SK-N-SH (cell line): Measurements from ENCODE around the gene MCCD1. TPM values are rescaled to one million over a fixed set of nuclear protein-coding genes. Genes with fewer than 3 reads are reported as not detected.

Experiments
- CTCF ChIA-PET: fragments of 300-600, 350-600 bp; formaldehyde crosslinking; extraction: SDS; loops from one replicate; lab custom pipeline; 2021; lab: Yijun Ruan, JAX
- POLR2A ChIA-PET: fragments of 350-600 bp; sonication (Branson Sonifier 250); formaldehyde crosslinking; extraction: SDS; loops from one replicate; lab custom pipeline; 2020; ENCODE audit warnings: antibody characterized with exemption, inconsistent platforms; lab: Yijun Ruan, JAX
- DNase-seq: peaks from one replicate; pipeline ENCODE4 v3.0.0; 2012
- H2AFZ ChIP-seq: fragments of 200-600 bp; sonication (generic); 2 replicates; pipeline ENCODE4 v1.8.1; 2016; ENCODE audit warnings: antibody characterized with exemption, mild to moderate bottlenecking, low read depth
- H3F3A ChIP-seq: fragments of 200-600 bp; sonication (generic); replicated peaks from 2 replicates; pipeline ENCODE3; 2016; ENCODE audit warnings: antibody characterized with exemption, mild to moderate bottlenecking; ENCODE audit not compliant: insufficient read depth
- H3K27ac ChIP-seq, 2 experiments: fragments of 200-500 bp in 1 of 2; fragments of 200-600 bp in 1 of 2; sonication (Bioruptor generic) in 1 of 2; sonication (generic), shearing (Covaris generic) in 1 of 2; 2 replicates each; pipeline versions ENCODE4 v1.5.1 to v1.6.1; 2014 to 2016; ENCODE audit warnings: low read depth in 2 of 2, inconsistent platforms in 1 of 2, low read length in 1 of 2, mild to moderate bottlenecking in 1 of 2, mixed read lengths in 1 of 2
- H3K27me3 ChIP-seq: fragments of 200-600 bp; sonication (generic), shearing (Covaris generic); 2 replicates; pipeline ENCODE4 v1.6.1; 2016; ENCODE audit warnings: mixed run types; ENCODE audit not compliant: insufficient read depth
- H3K36me3 ChIP-seq, 2 experiments: fragments of 200-500 bp in 1 of 2; fragments of 200-600 bp in 1 of 2; sonication (Bioruptor generic) in 1 of 2; sonication (generic) in 1 of 2; replicated peaks in 1 of 2; 2 replicates each; pipeline versions ENCODE3 to v1.5.1; 2014 to 2016; ENCODE audit warnings: low read length in 1 of 2, mild to moderate bottlenecking in 1 of 2; ENCODE audit not compliant: insufficient read depth in 2 of 2, control insufficient read depth in 1 of 2
- H3K4me1 ChIP-seq, 2 experiments: fragments of 200-500 bp in 1 of 2; fragments of 200-600 bp in 1 of 2; sonication (Bioruptor generic) in 1 of 2; sonication (generic), shearing (Covaris generic) in 1 of 2; 2 replicates each; pipeline versions ENCODE4 v1.5.1 to v1.6.1; 2014 to 2016; ENCODE audit warnings: low read depth in 1 of 2, low read length in 1 of 2, mixed run types in 1 of 2; ENCODE audit not compliant: insufficient read depth in 2 of 2, control insufficient read depth in 1 of 2
- H3K4me2 ChIP-seq: fragments of 200-600 bp; sonication (generic), shearing (Covaris generic); 2 replicates; pipeline ENCODE4 v1.6.1; 2017; ENCODE audit warnings: mixed run types
- H3K4me3 ChIP-seq, 2 experiments: fragments of 200-500 bp in 1 of 2; fragments of 200-600 bp in 1 of 2; sonication (Bioruptor generic) in 1 of 2; sonication (generic), shearing (Covaris generic) in 1 of 2; 2 replicates each; pipeline versions ENCODE4 v1.5.1 to v1.8.1; 2014 to 2016; ENCODE audit warnings: low read depth in 2 of 2, inconsistent platforms in 1 of 2, low read length in 1 of 2, mild to moderate bottlenecking in 1 of 2, mixed read lengths in 1 of 2, moderate library complexity in 1 of 2
- H3K79me2 ChIP-seq: fragments of 200-600 bp; sonication (generic); 2 replicates; pipeline ENCODE4 v1.8.1; 2017; ENCODE audit warnings: mild to moderate bottlenecking; ENCODE audit not compliant: insufficient read depth
- H3K9ac ChIP-seq: fragments of 200-600 bp; sonication (generic); 2 replicates; pipeline ENCODE4 v1.6.1; 2017; ENCODE audit warnings: mixed run types
- H3K9me2 ChIP-seq: fragments of 200-600 bp; sonication (generic); 2 replicates; pipeline ENCODE4 v1.6.1; 2017; ENCODE audit warnings: mixed run types
- H3K9me3 ChIP-seq: fragments of 200-600 bp; sonication (generic); 2 replicates; pipeline ENCODE4 v1.6.1; 2017; ENCODE audit warnings: mixed run types, mild to moderate bottlenecking, moderate library complexity
- H4K20me1 ChIP-seq: fragments of 200-600 bp; sonication (generic); 2 replicates; pipeline ENCODE4 v1.6.1; 2017; ENCODE audit warnings: mild to moderate bottlenecking, mixed run types; ENCODE audit not compliant: insufficient read depth
- CHD2 ChIP-seq: fragments of 150-350 bp; IDR thresholded peaks from 2 replicates; pipeline ENCODE4 v1.6.1; 2018; ENCODE audit warnings: low read length; ENCODE audit not compliant: partially characterized antibody
- CTCF ChIP-seq: fragments of 200-600 bp; sonication (generic); IDR thresholded peaks from 2 replicates; pipeline ENCODE4 v1.6.1; 2017; ENCODE audit warnings: antibody characterized with exemption, mild to moderate bottlenecking, moderate library complexity
- EP300 ChIP-seq, 2 experiments: IDR thresholded peaks; 2 replicates each; pipeline versions ENCODE4 v1.4.0 to v1.6.1; 2012; ENCODE audit warnings: borderline replicate concordance in 1 of 2, low read depth in 1 of 2, low read length in 1 of 2
- EZH2phosphoT487 ChIP-seq: fragments of 200-600 bp; sonication (generic); IDR thresholded peaks from 2 replicates; pipeline ENCODE4 v1.6.1; 2017; ENCODE audit warnings: low read depth, mixed run types, mild to moderate bottlenecking, antibody characterized with exemption, moderate library complexity, borderline replicate concordance
- FOXM1 ChIP-seq: IDR thresholded peaks from 2 replicates; pipeline ENCODE4 v1.4.0; 2012; ENCODE audit warnings: low read depth, mild to moderate bottlenecking
- GATA2 ChIP-seq: sonication (generic); formaldehyde crosslinking; IDR thresholded peaks from 2 replicates; pipeline ENCODE4 v1.5.0; 2020; ENCODE audit warnings: mild to moderate bottlenecking, missing genetic modification reagents
- JUND ChIP-seq: IDR thresholded peaks from 2 replicates; pipeline ENCODE4 v1.4.0; 2012
- MXI1 ChIP-seq: IDR thresholded peaks from 2 replicates; pipeline ENCODE4 v1.6.1; 2012; ENCODE audit warnings: mild to moderate bottlenecking, low read depth, low read length, improper control_type of control experiment
- PBX3 ChIP-seq: IDR thresholded peaks from 2 replicates; pipeline ENCODE4; 2012
- TCF12 ChIP-seq: IDR thresholded peaks from 2 replicates; pipeline ENCODE4 v1.4.0; 2012
- TEAD4 ChIP-seq: IDR thresholded peaks from 2 replicates; pipeline ENCODE4 v1.4.0; 2012; ENCODE audit warnings: mild to moderate bottlenecking, borderline replicate concordance; ENCODE audit not compliant: insufficient read depth
- YY1 ChIP-seq: IDR thresholded peaks from 2 replicates; pipeline ENCODE4 v1.4.0; 2012; ENCODE audit warnings: low read depth, mild to moderate bottlenecking
- ZBTB33 ChIP-seq: IDR thresholded peaks from 2 replicates; pipeline ENCODE4 v1.4.0; 2012; ENCODE audit warnings: low read depth, borderline replicate concordance
- WGBS: methylation state at CpG from one replicate; pipeline ENCODE4 v1.1.6; 2017; ENCODE audit warnings: low lambda C conversion rate; 5-methylcytosine and 5-hydroxymethylcytosine counted together
- polyA plus RNA-seq, 3 experiments: library from polyadenylated mRNA; depleted of rRNA; stranded (reverse); fragments of >200 nt; gene quantifications; 2 replicates each; pipeline ENCODE4 v1.2.3, GENCODE V29; 2012

MCCD1 gene
- polyA plus RNA-seq, 1 of the 3 experiments (the other 2 are of a cell fraction): not detected

- H3K36me3 ChIP-seq: no peaks in the 10 kb centered on the region
- H3K9me3 ChIP-seq: no peaks in the 10 kb centered on the region
- H3K4me1 ChIP-seq: no peaks in the 10 kb centered on the region
- ChIA-PET POLR2A (no interaction called here), CTCF (interaction anchor here (1.3 kb wide), 1 partner anchor 12 kb away, joined by 7 read pairs; no protein-coding TSS in a partner anchor)
- H3K27me3 ChIP-seq: peaks cover 53% of the 10 kb centered on the region; the same call in 1 of the 2 replicates
- H3K27ac ChIP-seq: no peak overlapping the region
- H3K9ac ChIP-seq: no peak overlapping the region
- H3K4me3 ChIP-seq: no peak overlapping the region
- H3K9me2 ChIP-seq: no peaks in the 10 kb centered on the region
- TF ChIP-seq JUND (no peak), EP300 (IDR thresholded peaks at IDR 0.05; ENCODE audit: borderline replicate concordance in 1 of 2, low read depth in 1 of 2, low read length in 1 of 2) (no peak), FOXM1 (no peak), YY1 (no peak), TEAD4 (no peak), CTCF (no peak)
- H3K4me2 ChIP-seq: no peak overlapping the region
- no peak overlapping the region for H2AFZ ChIP-seq
- 9% methylated on average over 7 of the region's 11 CpGs for WGBS
- H3K79me2 ChIP-seq: no peaks in the 10 kb centered on the region
- DNase-seq: no peak
- peaks cover 5% of the 10 kb centered on the region for H3F3A ChIP-seq
- no peaks in the 10 kb centered on the region for H4K20me1 ChIP-seq
Measured at GRCh38 chr6:31480574-31480973, 48.2 kb upstream of the MCCD1 start.

GRCh38 chr6:31483392-31483791 lies 45.4 kb upstream of the MCCD1 start:
- TF ChIP-seq GATA2 (no peak), CHD2 (no peak), TEAD4 (no peak), MXI1 (no peak), CTCF (no peak), EZH2phosphoT487 (no peak), PBX3 (no peak), ZBTB33 (no peak), EP300 (IDR thresholded peaks at IDR 0.05; ENCODE audit: borderline replicate concordance in 1 of 2, low read depth in 1 of 2, low read length in 1 of 2) (no peak), TCF12 (no peak)
- Histone ChIP-seq H4K20me1 (no peaks in the 10 kb centered on the region), H3K79me2 (no peaks in the 10 kb centered on the region), H3K27ac (no peak overlapping the region), H3K36me3 (no peaks in the 10 kb centered on the region), H3K9ac (no peak overlapping the region), H3K4me3 (no peak overlapping the region), H3F3A (peaks cover 5% of the 10 kb centered on the region), H3K9me2 (no peaks in the 10 kb centered on the region), H3K4me2 (no peak overlapping the region), H2AFZ (no peak overlapping the region), H3K9me3 (no peaks in the 10 kb centered on the region), H3K27me3 (peaks cover 36% of the 10 kb centered on the region; the same call in 1 of the 2 replicates), H3K4me1 (no peaks in the 10 kb centered on the region)
- WGBS: 5% methylated on average over 2 of the region's 2 CpGs
- no peak for DNase-seq
- CTCF ChIA-PET: interaction anchor here (1.0 to 1.1 kb wide), 2 partner anchors 15 to 41 kb away, joined by 3 read pairs; no protein-coding TSS in a partner anchor
- POLR2A ChIA-PET: no interaction called here
